HEK293 (cell line): ENCODE measurements around the gene ING5.

Experiments used
- CTCF ChIA-PET: fragments of 350-600 bp; formaldehyde crosslinking; extraction: SDS; loops from one replicate; lab custom pipeline; 2021; ENCODE audit warnings: antibody characterized with exemption; lab: Yijun Ruan, JAX
- POLR2A ChIA-PET: fragments of 300-600 bp; formaldehyde crosslinking; extraction: SDS; loops from one replicate; lab custom pipeline; 2020; ENCODE audit warnings: antibody characterized with exemption, inconsistent platforms; lab: Yijun Ruan, JAX
- H3K27ac ChIP-seq: fragments of 200-500 bp; sonication (Bioruptor generic); 2 replicates; pipeline ENCODE4 v1.5.1; 2014; ENCODE audit warnings: low read depth, low read length, control low read depth, inconsistent platforms; ENCODE audit errors: extremely low read depth
- H3K36me3 ChIP-seq, 2 experiments: fragments of 200-500 bp in 1 of 2; sonication (Bioruptor generic) in 1 of 2; 1 replicate in 1 of 2; 2 replicates in 1 of 2; pipeline ENCODE4 v1.5.1; 2014 to 2017; ENCODE audit warnings: inconsistent platforms in 2 of 2, low read length in 2 of 2; ENCODE audit not compliant: control insufficient read depth in 2 of 2, insufficient read depth in 1 of 2
- H3K4me1 ChIP-seq: fragments of 200-500 bp; sonication (Bioruptor generic); 2 replicates; pipeline ENCODE4 v1.5.1; 2014; ENCODE audit warnings: mild to moderate bottlenecking, low read length, inconsistent platforms; ENCODE audit not compliant: control insufficient read depth, insufficient read depth
- H3K4me3 ChIP-seq: 2 replicates; pipeline ENCODE4 v1.5.1; 2011; ENCODE audit warnings: low read depth, mild to moderate bottlenecking, control low read depth, low read length, moderate library complexity
- H3K9me3 ChIP-seq: fragments of 200-500 bp; sonication (Bioruptor generic); 2 replicates; pipeline ENCODE4 v1.5.1; 2014; ENCODE audit warnings: low read depth, low read length, inconsistent platforms; ENCODE audit not compliant: control insufficient read depth, insufficient read depth
- FEZF1 ChIP-seq: fragments of 450-650 bp; formaldehyde crosslinking; IDR thresholded peaks from 2 replicates; pipeline ENCODE4 v1.5.1; 2016; ENCODE audit warnings: missing biosample characterization, missing genetic modification characterization
- KLF1 ChIP-seq: fragments of 450-650 bp; formaldehyde crosslinking; IDR thresholded peaks from 2 replicates; pipeline ENCODE4 v1.5.1; 2016; ENCODE audit warnings: missing biosample characterization, missing genetic modification characterization
- KLF7 ChIP-seq: fragments of 450-650 bp; formaldehyde crosslinking; IDR thresholded peaks from 2 replicates; pipeline ENCODE4 v1.5.1; 2016; ENCODE audit warnings: missing biosample characterization, missing genetic modification characterization, borderline replicate concordance
- ZBTB48 ChIP-seq: fragments of 450-650 bp; formaldehyde crosslinking; IDR thresholded peaks from 2 replicates; pipeline ENCODE4 v1.5.1; 2016; ENCODE audit warnings: missing biosample characterization, missing genetic modification characterization
- ZBTB6 ChIP-seq: fragments of 450-650 bp; formaldehyde crosslinking; IDR thresholded peaks from 2 replicates; pipeline ENCODE4 v1.5.1; 2017; ENCODE audit warnings: missing biosample characterization, missing genetic modification characterization
- ZNF174 ChIP-seq: fragments of 450-650 bp; formaldehyde crosslinking; IDR thresholded peaks from 2 replicates; pipeline ENCODE4 v1.5.0; 2017; ENCODE audit warnings: missing biosample characterization, mild to moderate bottlenecking, missing genetic modification characterization
- ZNF223 ChIP-seq: fragments of 450-650 bp; formaldehyde crosslinking; IDR thresholded peaks from 2 replicates; pipeline ENCODE4 v1.5.1; 2016; ENCODE audit warnings: missing biosample characterization, missing genetic modification characterization
- ZNF354C ChIP-seq: fragments of 450-650 bp; formaldehyde crosslinking; IDR thresholded peaks from 2 replicates; pipeline ENCODE4 v1.5.1; 2016; ENCODE audit warnings: missing biosample characterization, missing genetic modification characterization, low read depth, borderline replicate concordance
- ZNF362 ChIP-seq: fragments of 450-650 bp; formaldehyde crosslinking; IDR thresholded peaks from 2 replicates; pipeline ENCODE4 v1.5.1; 2016; ENCODE audit warnings: missing biosample characterization, missing genetic modification characterization
- ZNF449 ChIP-seq: fragments of 450-650 bp; formaldehyde crosslinking; IDR thresholded peaks from 2 replicates; pipeline ENCODE4 v1.5.1; 2017; ENCODE audit warnings: missing biosample characterization, mild to moderate bottlenecking, missing genetic modification characterization, moderate library complexity
- ZNF560 ChIP-seq: fragments of 450-650 bp; formaldehyde crosslinking; IDR thresholded peaks from 2 replicates; pipeline ENCODE4 v1.5.1; 2017; ENCODE audit warnings: missing biosample characterization, missing genetic modification characterization, borderline replicate concordance
- ZNF664 ChIP-seq: fragments of 450-650 bp; formaldehyde crosslinking; IDR thresholded peaks from 2 replicates; pipeline ENCODE4 v1.5.1; 2016; ENCODE audit warnings: missing biosample characterization, missing genetic modification characterization
- ZNF670 ChIP-seq: fragments of 450-650 bp; formaldehyde crosslinking; IDR thresholded peaks from 2 replicates; pipeline ENCODE4 v1.5.1; 2016; ENCODE audit warnings: missing biosample characterization, missing genetic modification characterization, low read depth
- ZNF677 ChIP-seq: fragments of 450-650 bp; IDR thresholded peaks from 2 replicates; pipeline ENCODE4 v1.5.0; 2018; ENCODE audit warnings: missing biosample characterization, mild to moderate bottlenecking, missing genetic modification characterization, moderate library complexity
- ZNF768 ChIP-seq: fragments of 450-650 bp; formaldehyde crosslinking; IDR thresholded peaks from 2 replicates; pipeline ENCODE4 v1.5.1; 2018; ENCODE audit warnings: missing biosample characterization, mild to moderate bottlenecking, missing genetic modification characterization
- ZNF776 ChIP-seq: fragments of 450-650 bp; formaldehyde crosslinking; IDR thresholded peaks from 2 replicates; pipeline ENCODE4 v1.5.0; 2017; ENCODE audit warnings: missing biosample characterization, missing genetic modification characterization, borderline replicate concordance
- TF ChIP-seq, protein P1 (sequence below): fragments of 450-650 bp; formaldehyde crosslinking; IDR thresholded peaks from 2 replicates; pipeline ENCODE4 v1.5.1; 2016; ENCODE audit warnings: missing biosample characterization, missing genetic modification characterization
- TF ChIP-seq, protein P2 (sequence below): fragments of 450-650 bp; formaldehyde crosslinking; IDR thresholded peaks from 2 replicates; pipeline ENCODE4 v1.5.1; 2016; ENCODE audit warnings: missing biosample characterization, missing genetic modification characterization, low read depth

ING5 gene

GRCh38 chr2:241666627-241667400 is 35.0 kb upstream of the ING5 start:
- TF ChIP-seq ZNF670 (tag by site-specific recombination) (no peak), ZBTB6 (tag by site-specific recombination) (no peak), ZNF560 (tag by site-specific recombination) (no peak), ZBTB48 (tag by site-specific recombination) (no peak), ZNF449 (tag by site-specific recombination) (no peak), ZNF776 (tag by site-specific recombination) (no peak), ZNF677 (tag by site-specific recombination) (no peak), ZNF664 (tag by site-specific recombination) (no peak), ZNF362 (no peak), FEZF1 (tag by site-specific recombination) (no peak), ZNF223 (tag by site-specific recombination) (no peak), ZNF768 (tag by site-specific recombination) (no peak), KLF7 (no peak), KLF1 (no peak), ZNF354C (tag by site-specific recombination) (no peak), ZNF174 (tag by site-specific recombination) (no peak)
- TF ChIP-seq, protein P1, sequence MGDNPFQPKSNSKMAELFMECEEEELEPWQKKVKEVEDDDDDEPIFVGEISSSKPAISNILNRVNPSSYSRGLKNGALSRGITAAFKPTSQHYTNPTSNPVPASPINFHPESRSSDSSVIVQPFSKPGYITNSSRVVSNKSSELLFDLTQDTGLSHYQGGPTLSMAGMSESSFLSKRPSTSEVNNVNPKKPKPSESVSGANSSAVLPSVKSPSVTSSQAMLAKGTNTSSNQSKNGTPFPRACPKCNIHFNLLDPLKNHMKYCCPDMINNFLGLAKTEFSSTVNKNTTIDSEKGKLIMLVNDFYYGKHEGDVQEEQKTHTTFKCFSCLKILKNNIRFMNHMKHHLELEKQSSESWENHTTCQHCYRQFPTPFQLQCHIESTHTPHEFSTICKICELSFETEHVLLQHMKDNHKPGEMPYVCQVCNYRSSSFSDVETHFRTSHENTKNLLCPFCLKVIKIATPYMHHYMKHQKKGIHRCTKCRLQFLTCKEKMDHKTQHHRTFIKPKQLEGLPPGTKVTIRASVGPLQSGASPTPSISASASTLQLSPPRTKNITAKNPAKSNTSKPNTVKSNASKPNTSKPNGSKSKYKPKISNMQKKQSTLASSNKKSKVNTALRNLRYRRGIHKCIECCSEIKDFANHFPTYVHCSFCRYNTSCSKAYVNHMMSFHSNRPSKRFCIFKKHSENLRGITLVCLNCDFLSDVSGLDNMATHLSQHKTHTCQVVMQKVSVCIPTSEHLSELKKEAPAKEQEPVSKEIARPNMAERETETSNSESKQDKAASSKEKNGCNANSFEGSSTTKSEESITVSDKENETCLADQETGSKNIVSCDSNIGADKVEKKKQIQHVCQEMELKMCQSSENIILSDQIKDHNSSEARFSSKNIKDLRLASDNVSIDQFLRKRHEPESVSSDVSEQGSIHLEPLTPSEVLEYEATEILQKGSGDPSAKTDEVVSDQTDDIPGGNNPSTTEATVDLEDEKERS = no peak
- H3K27ac ChIP-seq = no peak overlapping the region
- peaks cover 0 to 58% of the 10 kb centered on the region in 2 experiments; a peak in 2 of 3 replicates for H3K36me3 ChIP-seq
- H3K4me1 ChIP-seq = no peaks in the 10 kb centered on the region; the same call in 1 of the 2 replicates
- H3K4me3 ChIP-seq = no peak overlapping the region
- POLR2A ChIA-PET = interaction anchor here (0.6 kb wide), 1 partner anchor 1776 kb away, joined by 6 read pairs; no protein-coding TSS in a partner anchor
- CTCF ChIA-PET = no interaction called here
- no peaks in the 10 kb centered on the region for H3K9me3 ChIP-seq

DNA sequence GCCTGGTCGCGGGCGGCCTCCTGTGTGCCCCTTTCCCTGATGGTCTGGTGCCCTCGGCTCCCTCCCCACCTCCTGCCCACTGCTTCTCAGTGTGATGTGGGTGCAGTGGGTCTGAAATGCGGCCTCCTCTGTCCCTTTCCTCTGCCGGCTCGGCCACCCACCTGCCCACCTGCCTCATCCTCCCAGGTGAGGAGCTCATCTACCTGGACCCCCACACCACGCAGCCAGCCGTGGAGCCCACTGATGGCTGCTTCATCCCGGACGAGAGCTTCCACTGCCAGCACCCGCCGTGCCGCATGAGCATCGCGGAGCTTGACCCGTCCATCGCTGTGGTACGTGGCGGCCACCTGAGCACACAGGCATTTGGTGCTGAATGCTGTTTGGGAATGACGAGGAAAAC is 33.5 kb upstream of the ING5 start:
- TF ChIP-seq, protein P2, sequence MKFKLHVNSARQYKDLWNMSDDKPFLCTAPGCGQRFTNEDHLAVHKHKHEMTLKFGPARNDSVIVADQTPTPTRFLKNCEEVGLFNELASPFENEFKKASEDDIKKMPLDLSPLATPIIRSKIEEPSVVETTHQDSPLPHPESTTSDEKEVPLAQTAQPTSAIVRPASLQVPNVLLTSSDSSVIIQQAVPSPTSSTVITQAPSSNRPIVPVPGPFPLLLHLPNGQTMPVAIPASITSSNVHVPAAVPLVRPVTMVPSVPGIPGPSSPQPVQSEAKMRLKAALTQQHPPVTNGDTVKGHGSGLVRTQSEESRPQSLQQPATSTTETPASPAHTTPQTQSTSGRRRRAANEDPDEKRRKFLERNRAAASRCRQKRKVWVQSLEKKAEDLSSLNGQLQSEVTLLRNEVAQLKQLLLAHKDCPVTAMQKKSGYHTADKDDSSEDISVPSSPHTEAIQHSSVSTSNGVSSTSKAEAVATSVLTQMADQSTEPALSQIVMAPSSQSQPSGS (tag by site-specific recombination) = no peak
- POLR2A ChIA-PET = no interaction called here
- CTCF ChIA-PET = interaction anchor here (0.6 to 0.7 kb wide), 4 partner anchors 8 to 828 kb away, joined by 3 to 4 read pairs (median 3); no protein-coding TSS in a partner anchor
- H3K4me3 ChIP-seq = no peak overlapping the region
- H3K27ac ChIP-seq = no peak overlapping the region
- H3K36me3 ChIP-seq = peaks cover 0 to 66% of the 10 kb centered on the region in 2 experiments; a peak in 2 of 3 replicates
- no peaks in the 10 kb centered on the region; the same call in 1 of the 2 replicates for H3K4me1 ChIP-seq
- no peaks in the 10 kb centered on the region for H3K9me3 ChIP-seq
